ENCODE data around the gene TOX2. TPM values are rescaled to one million over a fixed set of nuclear protein-coding genes. Genes with fewer than 3 reads are reported as not detected.
A peak's percentile ranks its signal among the peaks of the same experiment; 100 is the strongest.

The TOX2 gene
- total RNA-seq, 4 donors from 2014 or later = 0.20 to 0.42 TPM; not detected in 2

GRCh38 chr20:44112889-44113617 is 198.4 kb downstream of the TOX2 start:
- no peak for TF ChIP-seq POLR2A (IDR thresholded peaks at IDR 0.05)
- TF ChIP-seq, protein P1, sequence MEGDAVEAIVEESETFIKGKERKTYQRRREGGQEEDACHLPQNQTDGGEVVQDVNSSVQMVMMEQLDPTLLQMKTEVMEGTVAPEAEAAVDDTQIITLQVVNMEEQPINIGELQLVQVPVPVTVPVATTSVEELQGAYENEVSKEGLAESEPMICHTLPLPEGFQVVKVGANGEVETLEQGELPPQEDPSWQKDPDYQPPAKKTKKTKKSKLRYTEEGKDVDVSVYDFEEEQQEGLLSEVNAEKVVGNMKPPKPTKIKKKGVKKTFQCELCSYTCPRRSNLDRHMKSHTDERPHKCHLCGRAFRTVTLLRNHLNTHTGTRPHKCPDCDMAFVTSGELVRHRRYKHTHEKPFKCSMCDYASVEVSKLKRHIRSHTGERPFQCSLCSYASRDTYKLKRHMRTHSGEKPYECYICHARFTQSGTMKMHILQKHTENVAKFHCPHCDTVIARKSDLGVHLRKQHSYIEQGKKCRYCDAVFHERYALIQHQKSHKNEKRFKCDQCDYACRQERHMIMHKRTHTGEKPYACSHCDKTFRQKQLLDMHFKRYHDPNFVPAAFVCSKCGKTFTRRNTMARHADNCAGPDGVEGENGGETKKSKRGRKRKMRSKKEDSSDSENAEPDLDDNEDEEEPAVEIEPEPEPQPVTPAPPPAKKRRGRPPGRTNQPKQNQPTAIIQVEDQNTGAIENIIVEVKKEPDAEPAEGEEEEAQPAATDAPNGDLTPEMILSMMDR (IDR thresholded peaks at IDR 0.05 in 4 of 5, conservative IDR thresholded peaks at IDR 0.05 in 1 of 5) = no peak
- DNase-seq (no peak), ATAC-seq (no peak)
- Histone ChIP-seq H3K27me3 (no peaks in the 10 kb centered on the region), H3K27ac (peak overlapping the region in 3 of 4 donors; percentile 10 to 27 (median 18)), H3K36me3 (no peaks in the 10 kb centered on the region), H3K4me1 (peaks cover 3 to 8% of the 10 kb centered on the region in 2 donors), H3K9me3 (no peaks in the 10 kb centered on the region), H3K4me3 (no peak overlapping the region)
- in situ Hi-C loops (cut with MboI; ENCODE audit: low sequenced_read_pairs in 4 of 4) = loop anchor here (5.0 to 25.0 kb wide), 3 partner anchors 79 to 199 kb away; partner anchors contain the start of gene FITM2 (in 3 of the 4)
- intact Hi-C loops (cut with DNase I; ENCODE audit: low total_unique reads) = no loop called here

DNA sequence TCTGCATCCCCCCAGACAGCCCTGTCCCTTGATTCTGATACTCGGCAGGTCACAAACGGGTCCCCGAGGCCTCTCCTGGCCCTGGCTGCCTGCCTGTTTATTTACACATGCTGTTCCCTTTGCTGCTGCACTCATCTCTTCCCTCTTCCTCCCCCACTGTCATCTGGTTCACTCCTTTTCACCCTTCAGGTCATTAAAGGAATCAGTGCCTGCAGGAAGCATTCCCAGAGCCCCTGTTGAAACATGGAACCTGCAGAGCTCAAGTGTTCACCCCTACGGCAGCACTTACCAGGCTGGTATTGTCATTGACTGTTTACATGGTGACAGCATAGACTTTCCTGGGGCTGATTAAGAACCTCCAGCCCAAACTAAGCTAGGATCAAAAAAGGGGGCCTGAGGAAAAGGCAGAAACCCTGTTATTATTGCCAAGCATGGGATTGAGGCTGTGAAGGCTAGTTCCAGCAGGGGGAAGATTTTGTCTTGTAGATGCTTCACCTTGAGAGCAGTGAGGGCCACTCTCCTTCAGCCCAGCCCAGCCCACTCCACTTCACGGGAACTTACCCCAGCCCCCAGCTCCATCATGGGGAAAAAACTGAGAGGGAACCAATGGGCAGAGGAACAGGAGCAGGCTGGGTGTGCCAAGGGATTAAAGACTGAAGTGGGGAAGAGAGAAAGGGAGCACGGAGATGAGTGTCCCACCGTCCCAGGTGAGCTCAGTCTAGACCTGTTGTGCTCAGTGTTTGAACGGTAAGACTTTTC is 199.1 kb downstream of the TOX2 start:
- DNase-seq (no peak), ATAC-seq (no peak)
- intact Hi-C loops (cut with DNase I; ENCODE audit: low total_unique reads) (no loop called here), in situ Hi-C loops (cut with MboI; ENCODE audit: low sequenced_read_pairs in 4 of 4) (loop anchor here (5.0 to 25.0 kb wide), 3 partner anchors 79 to 199 kb away; partner anchors contain the start of gene FITM2 (in 3 of the 4))
- Histone ChIP-seq H3K27me3 (no peaks in the 10 kb centered on the region), H3K27ac (peak overlapping the region in 3 of 4 donors; percentile 10 to 18 (median 11)), H3K4me1 (peaks cover 6 to 11% of the 10 kb centered on the region in 2 donors), H3K9me3 (no peaks in the 10 kb centered on the region), H3K36me3 (no peaks in the 10 kb centered on the region), H3K4me3 (no peak overlapping the region)
- TF ChIP-seq, protein P1 (IDR thresholded peaks at IDR 0.05 in 4 of 5, conservative IDR thresholded peaks at IDR 0.05 in 1 of 5) = no peak
- TF ChIP-seq POLR2A (IDR thresholded peaks at IDR 0.05) = no peak

GRCh38 chr20:44115181-44115580 is 200.5 kb downstream of the TOX2 start:
- Histone ChIP-seq H3K27me3 (no peaks in the 10 kb centered on the region), H3K9me3 (no peaks in the 10 kb centered on the region), H3K27ac (peak overlapping the region in 1 of 4 donors; percentile 74), H3K36me3 (no peaks in the 10 kb centered on the region), H3K4me1 (peaks cover 8 to 12% of the 10 kb centered on the region in 2 donors), H3K4me3 (no peak overlapping the region)
- no peak for ATAC-seq
- TF ChIP-seq, protein P1 (IDR thresholded peaks at IDR 0.05 in 4 of 5, conservative IDR thresholded peaks at IDR 0.05 in 1 of 5) = no peak
- no peak for TF ChIP-seq POLR2A (IDR thresholded peaks at IDR 0.05)
- intact Hi-C loops (cut with DNase I; ENCODE audit: low total_unique reads) (no loop called here), in situ Hi-C loops (cut with MboI; ENCODE audit: low sequenced_read_pairs in 4 of 4) (loop anchor here (5.0 to 25.0 kb wide), 4 partner anchors 72 to 197 kb away; partner anchors contain the start of genes FITM2 (in 3 of the 4) and JPH2 (in 1 of the 4))
- DNase-seq = no peak

DNA sequence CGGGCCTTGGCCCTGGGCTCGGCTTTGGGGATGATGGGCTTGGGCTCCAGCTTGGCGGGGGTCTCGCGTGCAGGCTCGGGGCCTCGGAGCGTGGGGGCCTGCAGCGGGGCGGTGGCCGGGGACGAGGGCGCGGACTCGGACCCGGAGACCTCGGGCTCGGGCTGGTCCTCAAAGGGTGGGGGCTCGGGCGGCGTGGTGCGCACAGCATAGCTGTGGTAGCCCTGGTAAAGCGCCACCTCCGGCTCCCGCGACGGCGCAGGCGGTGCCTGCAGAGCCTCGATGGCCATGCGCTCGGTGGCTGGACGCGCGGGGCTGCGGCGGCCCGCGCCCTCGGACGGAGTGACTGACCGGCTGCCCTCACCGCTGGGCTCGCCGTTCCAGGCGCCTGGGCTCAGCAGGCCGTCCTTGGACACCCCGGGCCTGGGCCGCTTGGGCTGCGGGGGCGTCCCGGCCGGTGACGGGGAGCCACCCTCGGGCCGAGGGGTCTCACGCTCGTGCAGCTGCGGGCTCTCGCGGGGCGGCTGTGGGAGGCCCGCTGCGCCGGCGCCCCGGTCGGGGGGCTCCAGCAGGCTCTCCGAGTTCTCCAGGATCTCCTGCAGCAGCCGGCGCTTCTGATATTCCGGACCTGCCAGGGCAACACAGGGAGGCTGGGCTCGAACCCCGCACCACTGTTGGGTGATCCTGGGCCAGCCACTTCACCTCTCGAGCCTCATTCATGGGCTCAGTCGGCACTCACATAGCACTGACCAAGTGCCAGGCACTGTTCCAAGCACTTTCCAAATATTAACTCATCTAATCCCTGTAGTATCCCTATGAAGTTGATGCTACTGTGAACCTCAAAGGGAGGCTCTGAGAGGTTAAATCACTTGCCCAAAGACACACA is 201.4 kb downstream of the TOX2 start:
- intact Hi-C loops (cut with DNase I; ENCODE audit: low total_unique reads) (loop anchor here (1.0 to 2.0 kb wide), 2 partner anchors 39 to 74 kb away; no protein-coding TSS in a partner anchor), in situ Hi-C loops (cut with MboI; ENCODE audit: low sequenced_read_pairs in 4 of 4) (loop anchor here (5.0 to 25.0 kb wide), 4 partner anchors 71 to 196 kb away; partner anchors contain the start of genes FITM2 (in 3 of the 4) and JPH2 (in 1 of the 4))
- H3K4me1 ChIP-seq = peaks cover 13 to 15% of the 10 kb centered on the region in 2 donors
- TF ChIP-seq POLR2A (IDR thresholded peaks at IDR 0.05) = no peak
- TF ChIP-seq, protein P1 (IDR thresholded peaks at IDR 0.05 in 4 of 5, conservative IDR thresholded peaks at IDR 0.05 in 1 of 5) = no peak
- H3K27ac ChIP-seq = peak overlapping the region; percentile 17 to 74 (median 40)
- H3K9me3 ChIP-seq = no peaks in the 10 kb centered on the region
- no peak overlapping the region for H3K4me3 ChIP-seq
- no peaks in the 10 kb centered on the region for H3K36me3 ChIP-seq
- DNase-seq = no peak
- no peaks in the 10 kb centered on the region for H3K27me3 ChIP-seq
- ATAC-seq = peak in 1 of 2 donors; percentile 25

Measured in gastrocnemius medialis (tissue), 4 donors.